ENCODE measurements around the gene NTSR1. TPM values are rescaled to one million over a fixed set of nuclear protein-coding genes. Genes with fewer than 3 reads are reported as not detected.
A peak's percentile ranks its signal among the peaks of the same experiment; 100 is the strongest.

NTSR1 gene
- total RNA-seq, 3 donors from 2014 or later (not counting 1 experiment from before 2014, with no cell fraction given): 0.11 to 0.45 TPM; not detected in 1

DNA sequence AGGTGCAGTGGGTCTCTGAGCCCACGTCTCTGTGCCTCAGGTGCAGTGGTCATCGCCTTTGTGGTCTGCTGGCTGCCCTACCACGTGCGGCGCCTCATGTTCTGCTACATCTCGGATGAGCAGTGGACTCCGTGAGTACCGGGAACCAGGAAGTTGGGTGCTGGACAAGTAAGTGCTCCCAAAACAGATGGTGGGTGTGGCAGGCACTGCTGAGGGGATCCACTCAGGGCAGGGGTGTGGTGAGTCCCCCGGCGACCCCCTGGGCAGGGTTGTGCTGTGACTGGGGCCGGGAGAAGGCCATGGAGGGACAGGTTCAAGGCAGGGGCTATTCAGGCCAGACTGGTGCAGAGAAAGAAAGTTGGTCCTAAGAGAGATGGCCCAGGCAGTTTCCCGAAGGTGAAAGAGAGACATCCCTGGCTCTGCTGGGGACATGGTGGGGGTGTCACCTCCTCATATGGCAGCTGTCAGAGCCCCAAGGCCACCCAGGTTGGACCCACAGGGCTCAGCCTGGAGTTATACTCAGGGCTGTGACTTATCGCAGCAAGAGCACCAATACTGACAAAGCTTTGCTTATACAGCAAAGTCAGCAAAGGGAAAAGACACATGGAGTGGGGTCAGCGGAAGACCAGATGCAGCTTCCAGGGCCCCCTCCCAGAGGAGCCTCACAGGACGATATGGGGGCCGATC, 49.7 kb downstream of the NTSR1 start:
- intact Hi-C loops (cut with micrococcal nuclease): no loop called here
- H3K27me3 ChIP-seq (ENCODE audit: control insufficient read depth, insufficient read depth, low read length): no peaks in the 10 kb centered on the region
- ATAC-seq (no peak), DNase-seq (no peak)
- peaks cover 0 to 6% of the 10 kb centered on the region in 2 donors for H3K27me3 Mint-ChIP-seq (ENCODE audit: low read depth in 2 of 2)
- H3K27ac Mint-ChIP-seq: no peak overlapping the region
- no peaks in the 10 kb centered on the region for H3K9me3 ChIP-seq (ENCODE audit: control insufficient read depth, insufficient read depth, low read length)
- no peaks in the 10 kb centered on the region for H3K9me3 Mint-ChIP-seq
- no peak overlapping the region for H3K27ac ChIP-seq (ENCODE audit: low read length)
- no peak overlapping the region for H3K4me3 Mint-ChIP-seq
- H3K4me3 ChIP-seq (ENCODE audit: low read length): no peak overlapping the region
- no peaks in the 10 kb centered on the region for H3K4me1 ChIP-seq (ENCODE audit: control insufficient read depth, insufficient read depth, low read length)
- no peaks in the 10 kb centered on the region for H3K36me3 ChIP-seq (ENCODE audit: control insufficient read depth, insufficient read depth, low read length)
- 79% methylated on average over 16 of the region's 16 CpGs for WGBS (ENCODE audit: insufficient coverage)
- H3K4me1 Mint-ChIP-seq: no peaks in the 10 kb centered on the region
- TF ChIP-seq, protein P1, sequence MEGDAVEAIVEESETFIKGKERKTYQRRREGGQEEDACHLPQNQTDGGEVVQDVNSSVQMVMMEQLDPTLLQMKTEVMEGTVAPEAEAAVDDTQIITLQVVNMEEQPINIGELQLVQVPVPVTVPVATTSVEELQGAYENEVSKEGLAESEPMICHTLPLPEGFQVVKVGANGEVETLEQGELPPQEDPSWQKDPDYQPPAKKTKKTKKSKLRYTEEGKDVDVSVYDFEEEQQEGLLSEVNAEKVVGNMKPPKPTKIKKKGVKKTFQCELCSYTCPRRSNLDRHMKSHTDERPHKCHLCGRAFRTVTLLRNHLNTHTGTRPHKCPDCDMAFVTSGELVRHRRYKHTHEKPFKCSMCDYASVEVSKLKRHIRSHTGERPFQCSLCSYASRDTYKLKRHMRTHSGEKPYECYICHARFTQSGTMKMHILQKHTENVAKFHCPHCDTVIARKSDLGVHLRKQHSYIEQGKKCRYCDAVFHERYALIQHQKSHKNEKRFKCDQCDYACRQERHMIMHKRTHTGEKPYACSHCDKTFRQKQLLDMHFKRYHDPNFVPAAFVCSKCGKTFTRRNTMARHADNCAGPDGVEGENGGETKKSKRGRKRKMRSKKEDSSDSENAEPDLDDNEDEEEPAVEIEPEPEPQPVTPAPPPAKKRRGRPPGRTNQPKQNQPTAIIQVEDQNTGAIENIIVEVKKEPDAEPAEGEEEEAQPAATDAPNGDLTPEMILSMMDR (IDR thresholded peaks at IDR 0.05): no peak
- no peaks in the 10 kb centered on the region for H3K36me3 Mint-ChIP-seq

DNA sequence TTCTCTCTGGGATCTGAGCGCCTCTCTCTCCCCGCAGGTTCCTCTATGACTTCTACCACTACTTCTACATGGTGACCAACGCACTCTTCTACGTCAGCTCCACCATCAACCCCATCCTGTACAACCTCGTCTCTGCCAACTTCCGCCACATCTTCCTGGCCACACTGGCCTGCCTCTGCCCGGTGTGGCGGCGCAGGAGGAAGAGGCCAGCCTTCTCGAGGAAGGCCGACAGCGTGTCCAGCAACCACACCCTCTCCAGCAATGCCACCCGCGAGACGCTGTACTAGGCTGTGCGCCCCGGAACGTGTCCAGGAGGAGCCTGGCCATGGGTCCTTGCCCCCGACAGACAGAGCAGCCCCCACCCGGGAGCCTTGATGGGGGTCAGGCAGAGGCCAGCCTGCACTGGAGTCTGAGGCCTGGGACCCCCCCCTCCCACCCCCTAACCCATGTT, 51.4 kb downstream of the NTSR1 start:
- no peaks in the 10 kb centered on the region for H3K9me3 Mint-ChIP-seq
- no peaks in the 10 kb centered on the region for H3K36me3 ChIP-seq (ENCODE audit: control insufficient read depth, insufficient read depth, low read length)
- DNase-seq (no peak), ATAC-seq (peak in 1 of 3 donors; percentile 21)
- no peaks in the 10 kb centered on the region for H3K9me3 ChIP-seq (ENCODE audit: control insufficient read depth, insufficient read depth, low read length)
- 88% methylated on average over 20 of the region's 20 CpGs for WGBS (ENCODE audit: insufficient coverage)
- no peaks in the 10 kb centered on the region for H3K36me3 Mint-ChIP-seq
- H3K4me3 Mint-ChIP-seq: no peak overlapping the region
- intact Hi-C loops (cut with micrococcal nuclease): no loop called here
- no peak overlapping the region for H3K27ac ChIP-seq (ENCODE audit: low read length)
- H3K4me3 ChIP-seq (ENCODE audit: low read length): no peak overlapping the region
- H3K27me3 Mint-ChIP-seq (ENCODE audit: low read depth in 2 of 2): peaks cover 0 to 6% of the 10 kb centered on the region in 2 donors
- no peaks in the 10 kb centered on the region for H3K4me1 ChIP-seq (ENCODE audit: control insufficient read depth, insufficient read depth, low read length)
- H3K27me3 ChIP-seq (ENCODE audit: control insufficient read depth, insufficient read depth, low read length): no peaks in the 10 kb centered on the region
- peaks cover 0 to 2% of the 10 kb centered on the region in 2 donors for H3K4me1 Mint-ChIP-seq
- no peak overlapping the region for H3K27ac Mint-ChIP-seq
- TF ChIP-seq, protein P1 (IDR thresholded peaks at IDR 0.05): no peak

DNA sequence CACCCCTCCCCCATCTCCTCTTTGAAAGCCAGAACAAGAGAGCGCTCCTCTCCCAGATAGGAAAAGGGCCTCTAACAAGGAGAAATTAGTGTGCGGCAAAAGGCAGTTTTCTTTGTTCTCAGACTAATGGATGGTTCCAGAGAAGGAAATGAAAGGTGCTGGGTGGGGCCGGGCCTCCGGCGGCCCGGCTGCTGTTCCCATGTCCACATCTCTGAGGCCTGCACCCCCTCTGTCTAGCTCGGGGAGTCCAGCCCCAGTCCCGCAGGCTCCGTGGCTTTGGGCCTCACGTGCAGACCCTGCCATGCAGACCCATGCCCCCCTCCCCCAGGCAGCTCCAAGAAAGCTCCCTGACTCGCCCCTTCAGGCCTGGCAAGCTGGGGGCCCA, 51.8 kb downstream of the NTSR1 start:
- ATAC-seq: no peak
- H3K4me3 ChIP-seq (ENCODE audit: low read length): no peak overlapping the region
- Mint-ChIP-seq H3K27ac (no peak overlapping the region), H3K4me3 (no peak overlapping the region), H3K36me3 (no peaks in the 10 kb centered on the region), H3K9me3 (no peaks in the 10 kb centered on the region), H3K4me1 (peaks cover 0 to 4% of the 10 kb centered on the region in 2 donors), H3K27me3 (ENCODE audit: low read depth in 2 of 2) (peaks cover 0 to 6% of the 10 kb centered on the region in 2 donors)
- H3K4me1 ChIP-seq (ENCODE audit: control insufficient read depth, insufficient read depth, low read length): no peaks in the 10 kb centered on the region
- no peak overlapping the region for H3K27ac ChIP-seq (ENCODE audit: low read length)
- H3K27me3 ChIP-seq (ENCODE audit: control insufficient read depth, insufficient read depth, low read length): no peaks in the 10 kb centered on the region
- TF ChIP-seq, protein P1 (IDR thresholded peaks at IDR 0.05): no peak
- no peaks in the 10 kb centered on the region for H3K36me3 ChIP-seq (ENCODE audit: control insufficient read depth, insufficient read depth, low read length)
- intact Hi-C loops (cut with micrococcal nuclease): no loop called here
- DNase-seq: no peak
- H3K9me3 ChIP-seq (ENCODE audit: control insufficient read depth, insufficient read depth, low read length): no peaks in the 10 kb centered on the region
- WGBS (ENCODE audit: insufficient coverage): 92% methylated on average over 11 of the region's 11 CpGs

Data from natural killer cell (primary cell).